ENCODE results near the gene SFT2D1.

Gene SFT2D1

DNA sequence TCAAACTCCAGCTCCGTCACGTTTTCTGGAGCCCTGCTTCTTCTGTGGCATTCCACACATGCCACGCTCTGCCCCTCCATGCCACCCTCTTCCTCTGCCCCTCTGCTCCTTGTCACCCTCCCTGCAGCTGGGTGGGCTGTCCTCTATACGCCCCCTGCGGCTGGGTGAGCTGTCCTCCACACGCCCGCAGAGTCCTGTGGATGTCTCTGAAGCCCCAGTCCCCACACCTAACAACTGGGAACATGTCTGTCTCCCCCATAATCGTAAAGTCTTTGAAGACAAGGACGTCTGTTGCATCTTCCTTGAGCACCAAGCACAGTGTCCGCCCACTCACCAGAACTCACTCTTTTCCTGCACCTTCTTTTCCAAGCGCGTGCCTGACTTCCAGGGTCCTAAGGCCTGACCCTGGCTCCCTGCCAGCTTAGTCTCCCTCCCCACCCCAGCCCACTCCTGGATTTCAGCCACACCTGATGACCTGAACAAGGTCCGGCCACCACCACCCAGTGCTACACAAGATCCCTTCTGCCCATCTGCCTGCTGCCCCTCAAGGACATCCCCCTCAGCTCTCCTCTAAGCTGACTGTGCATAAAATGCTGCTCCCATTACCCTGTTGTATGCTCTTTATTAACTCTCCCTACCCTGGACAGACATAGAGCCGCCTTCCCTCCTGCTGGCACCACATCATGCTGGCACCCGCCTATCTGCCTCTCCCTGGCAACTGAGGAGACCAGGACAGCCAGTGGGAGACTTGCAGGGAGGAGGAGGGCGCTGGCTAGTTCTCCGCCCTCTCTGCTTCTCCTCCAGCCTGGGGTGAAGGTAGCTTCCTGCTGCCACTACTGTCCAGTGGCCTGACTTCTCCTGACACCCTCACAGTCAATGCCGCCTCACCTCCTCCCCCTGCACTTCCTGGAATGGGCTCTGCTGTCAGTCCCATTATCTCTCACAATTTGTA lies 23.4 kb downstream of the SFT2D1 start:
- H3K4me1 ChIP-seq (ENCODE audit: control insufficient read depth in 2 of 2, insufficient read depth in 2 of 2, low read length in 2 of 2), result no peaks in the 10 kb centered on the region
- H3K9me3 ChIP-seq (ENCODE audit: control insufficient read depth in 2 of 2, low read length in 2 of 2), result no peaks in the 10 kb centered on the region
- peaks cover 15 to 21% of the 10 kb centered on the region in 2 donors for H3K36me3 ChIP-seq (ENCODE audit: control insufficient read depth in 2 of 2, insufficient read depth in 2 of 2, low read length in 2 of 2)
- no peak overlapping the region for H3K27ac ChIP-seq (ENCODE audit: low read depth in 2 of 2, low read length in 2 of 2)
- no peaks in the 10 kb centered on the region for H3K27me3 ChIP-seq (ENCODE audit: control insufficient read depth in 2 of 2, insufficient read depth in 2 of 2, low read length in 2 of 2)
- no peak overlapping the region for H3K9ac ChIP-seq (ENCODE audit: low read depth in 1 of 2, low read length in 2 of 2)
- H3K4me3 ChIP-seq (ENCODE audit: low read length in 2 of 2), result no peak overlapping the region

DNA sequence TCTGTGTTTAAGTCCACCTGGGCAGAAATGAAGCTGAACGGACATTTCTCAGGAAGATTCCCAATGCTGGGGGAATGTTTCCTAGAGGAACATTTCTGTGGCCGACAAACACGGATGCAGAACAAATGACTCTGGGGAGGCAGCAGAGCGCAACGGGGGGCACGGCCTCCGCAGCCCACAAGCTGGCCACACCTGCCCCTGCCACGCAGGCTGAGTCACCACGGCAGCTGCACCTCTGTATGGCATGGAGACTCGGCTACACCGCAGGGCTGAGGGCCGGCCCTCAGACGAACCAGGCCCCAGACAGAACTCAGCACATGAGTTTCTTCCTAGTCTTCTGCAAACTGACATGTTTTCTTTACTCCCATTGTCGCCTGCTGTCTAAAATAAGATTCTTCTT lies 24.1 kb downstream of the SFT2D1 start:
- no peak overlapping the region for H3K4me3 ChIP-seq (ENCODE audit: low read length in 2 of 2)
- H3K4me1 ChIP-seq (ENCODE audit: control insufficient read depth in 2 of 2, insufficient read depth in 2 of 2, low read length in 2 of 2), result no peaks in the 10 kb centered on the region
- no peaks in the 10 kb centered on the region for H3K27me3 ChIP-seq (ENCODE audit: control insufficient read depth in 2 of 2, insufficient read depth in 2 of 2, low read length in 2 of 2)
- H3K9me3 ChIP-seq (ENCODE audit: control insufficient read depth in 2 of 2, low read length in 2 of 2), result no peaks in the 10 kb centered on the region
- no peak overlapping the region for H3K9ac ChIP-seq (ENCODE audit: low read depth in 1 of 2, low read length in 2 of 2)
- peaks cover 12 to 17% of the 10 kb centered on the region in 2 donors for H3K36me3 ChIP-seq (ENCODE audit: control insufficient read depth in 2 of 2, insufficient read depth in 2 of 2, low read length in 2 of 2)
- no peak overlapping the region for H3K27ac ChIP-seq (ENCODE audit: low read depth in 2 of 2, low read length in 2 of 2)

DNA sequence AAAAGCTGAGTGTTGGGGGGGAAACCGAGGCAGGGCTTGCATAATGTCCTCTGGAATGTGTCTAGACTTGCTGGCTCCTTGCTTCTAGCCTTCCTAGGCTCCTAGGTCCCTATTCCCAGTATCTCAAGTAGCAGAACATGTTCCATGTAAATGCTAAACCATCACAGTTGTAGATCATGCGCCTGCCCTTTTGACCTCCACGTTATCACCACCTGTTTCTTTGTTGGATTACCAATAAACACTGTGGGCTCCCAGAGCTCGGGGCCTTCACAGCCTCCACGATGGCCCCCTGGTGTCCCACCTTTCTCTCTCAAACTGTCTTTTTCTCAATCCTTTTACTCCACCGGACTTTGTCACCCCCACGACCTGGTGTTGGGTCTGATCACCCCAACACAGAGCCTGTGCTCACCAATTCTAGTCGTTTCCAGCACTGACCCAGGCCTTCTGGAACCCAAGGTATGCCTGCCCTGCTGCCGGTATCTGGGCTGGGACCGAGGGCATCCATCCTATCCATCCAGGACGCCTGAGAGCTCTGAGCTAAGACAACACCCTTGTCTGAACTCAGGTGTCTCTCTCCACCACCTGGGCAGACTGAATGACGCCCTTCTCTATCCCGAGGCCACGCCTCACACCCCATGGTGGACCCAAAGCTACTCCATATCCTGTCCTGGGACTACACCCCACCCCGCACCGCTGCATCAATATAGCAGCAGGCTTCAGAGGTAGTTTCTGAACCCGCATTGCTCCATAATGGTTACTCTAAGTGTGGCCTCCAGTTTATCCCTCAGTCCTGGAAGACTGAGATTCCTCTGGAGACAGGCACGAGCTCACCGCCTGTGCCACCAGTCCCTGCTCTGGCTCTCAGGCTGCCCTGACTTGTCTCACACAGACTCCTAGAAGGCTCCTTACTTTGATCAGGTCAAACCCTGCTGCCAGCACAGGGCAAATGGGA lies 24.8 kb downstream of the SFT2D1 start:
- Histone ChIP-seq H3K27me3 (ENCODE audit: control insufficient read depth in 2 of 2, insufficient read depth in 2 of 2, low read length in 2 of 2) (no peaks in the 10 kb centered on the region), H3K4me3 (ENCODE audit: low read length in 2 of 2) (no peak overlapping the region), H3K9me3 (ENCODE audit: control insufficient read depth in 2 of 2, low read length in 2 of 2) (no peaks in the 10 kb centered on the region), H3K9ac (ENCODE audit: low read depth in 1 of 2, low read length in 2 of 2) (no peak overlapping the region), H3K4me1 (ENCODE audit: control insufficient read depth in 2 of 2, insufficient read depth in 2 of 2, low read length in 2 of 2) (no peaks in the 10 kb centered on the region), H3K27ac (ENCODE audit: low read depth in 2 of 2, low read length in 2 of 2) (no peak overlapping the region), H3K36me3 (ENCODE audit: control insufficient read depth in 2 of 2, insufficient read depth in 2 of 2, low read length in 2 of 2) (peaks cover 7 to 12% of the 10 kb centered on the region in 2 donors)

DNA sequence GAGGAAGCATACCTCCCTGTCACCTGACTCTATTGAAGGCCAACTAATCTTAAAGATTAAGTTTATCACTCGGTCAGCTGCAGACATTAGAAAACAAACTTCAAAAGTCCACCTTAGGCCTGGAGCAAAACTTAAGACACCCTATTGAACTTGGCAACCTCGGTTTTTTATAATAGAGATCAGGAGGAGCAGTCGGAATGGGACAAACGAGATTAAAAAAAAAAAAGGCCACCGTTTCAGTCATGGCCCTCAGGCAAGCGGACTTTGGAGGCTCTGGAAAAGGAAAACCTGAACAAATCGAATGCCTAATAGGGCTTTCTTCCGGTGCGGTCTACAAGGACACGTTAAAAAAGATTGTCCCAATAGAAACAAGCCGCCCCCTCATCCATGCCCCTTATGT lies 26.9 kb downstream of the SFT2D1 start:
- Histone ChIP-seq H3K27me3 (ENCODE audit: control insufficient read depth in 2 of 2, insufficient read depth in 2 of 2, low read length in 2 of 2) (no peaks in the 10 kb centered on the region), H3K9ac (ENCODE audit: low read depth in 1 of 2, low read length in 2 of 2) (no peak overlapping the region), H3K27ac (ENCODE audit: low read depth in 2 of 2, low read length in 2 of 2) (no peak overlapping the region), H3K9me3 (ENCODE audit: control insufficient read depth in 2 of 2, low read length in 2 of 2) (no peaks in the 10 kb centered on the region), H3K36me3 (ENCODE audit: control insufficient read depth in 2 of 2, insufficient read depth in 2 of 2, low read length in 2 of 2) (peaks cover 3 to 5% of the 10 kb centered on the region in 2 donors), H3K4me3 (ENCODE audit: low read length in 2 of 2) (no peak overlapping the region), H3K4me1 (ENCODE audit: control insufficient read depth in 2 of 2, insufficient read depth in 2 of 2, low read length in 2 of 2) (no peaks in the 10 kb centered on the region)

DNA sequence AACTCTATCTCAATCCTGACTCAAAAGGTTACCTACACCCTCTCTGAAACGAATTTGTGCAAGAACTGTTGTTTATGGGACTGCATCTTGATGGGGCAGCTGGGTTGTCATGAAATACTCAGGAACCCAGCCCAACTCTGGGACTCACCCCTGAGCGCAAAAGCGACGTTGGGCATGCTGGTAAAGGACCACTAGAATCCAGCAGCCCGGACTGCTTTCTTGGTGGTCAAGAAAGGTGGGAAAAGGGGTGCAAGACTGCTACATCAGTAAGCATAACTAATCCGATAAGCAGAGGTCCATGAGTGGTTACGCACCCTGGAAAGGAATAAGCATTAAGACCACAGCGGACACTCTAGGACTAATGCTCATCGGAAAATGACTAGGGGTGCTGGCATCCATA lies 27.9 kb downstream of the SFT2D1 start:
- H3K4me1 ChIP-seq (ENCODE audit: control insufficient read depth in 2 of 2, insufficient read depth in 2 of 2, low read length in 2 of 2), result no peaks in the 10 kb centered on the region
- H3K27me3 ChIP-seq (ENCODE audit: control insufficient read depth in 2 of 2, insufficient read depth in 2 of 2, low read length in 2 of 2), result peaks cover under 1 to 8% of the 10 kb centered on the region in 2 donors
- H3K27ac ChIP-seq (ENCODE audit: low read depth in 2 of 2, low read length in 2 of 2), result no peak overlapping the region
- no peaks in the 10 kb centered on the region for H3K9me3 ChIP-seq (ENCODE audit: control insufficient read depth in 2 of 2, low read length in 2 of 2)
- H3K9ac ChIP-seq (ENCODE audit: low read depth in 1 of 2, low read length in 2 of 2), result no peak overlapping the region
- H3K36me3 ChIP-seq (ENCODE audit: control insufficient read depth in 2 of 2, insufficient read depth in 2 of 2, low read length in 2 of 2), result peaks cover 0 to 5% of the 10 kb centered on the region in 2 donors
- H3K4me3 ChIP-seq (ENCODE audit: low read length in 2 of 2), result no peak overlapping the region

DNA sequence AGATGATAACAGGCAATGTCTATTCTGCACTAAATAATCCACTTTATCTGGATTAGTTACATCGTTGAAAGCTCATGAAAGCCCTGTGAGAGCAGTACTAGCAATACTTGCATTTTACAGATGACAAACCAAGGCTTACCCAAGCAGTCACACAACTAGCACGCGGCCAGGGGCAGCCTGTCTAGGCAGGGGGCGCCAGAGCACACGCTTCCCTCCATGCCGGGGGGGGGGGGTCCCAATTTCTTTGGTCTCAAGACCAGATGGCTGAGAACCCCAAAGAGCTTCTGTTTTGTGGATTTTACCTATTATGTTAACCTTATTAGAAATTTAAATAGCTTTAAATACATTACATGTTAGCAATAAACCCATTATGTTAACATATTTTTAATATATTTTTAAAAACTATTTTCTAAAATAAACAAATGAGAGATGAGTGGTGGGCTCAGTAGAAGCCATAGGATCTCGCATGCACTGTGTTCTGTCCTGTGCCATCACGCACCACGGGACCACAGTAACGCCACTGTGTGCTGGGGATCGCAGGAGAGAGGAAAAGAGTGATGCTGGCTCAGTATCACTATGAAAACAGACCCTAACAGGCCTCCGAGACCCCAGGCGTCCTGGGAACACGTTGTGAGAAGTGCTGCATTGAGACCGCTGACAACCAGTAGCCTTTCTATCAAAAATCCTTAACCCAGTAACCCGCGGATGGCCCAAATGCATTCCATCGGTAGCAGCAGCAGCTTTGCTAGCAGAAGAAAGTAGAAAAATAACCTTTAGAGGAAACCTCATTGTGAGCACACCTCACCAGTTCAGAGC lies 28.9 kb downstream of the SFT2D1 start:
- no peaks in the 10 kb centered on the region for H3K9me3 ChIP-seq (ENCODE audit: control insufficient read depth in 2 of 2, low read length in 2 of 2)
- H3K36me3 ChIP-seq (ENCODE audit: control insufficient read depth in 2 of 2, insufficient read depth in 2 of 2, low read length in 2 of 2), result no peaks in the 10 kb centered on the region
- peaks cover 6 to 18% of the 10 kb centered on the region in 2 donors for H3K27me3 ChIP-seq (ENCODE audit: control insufficient read depth in 2 of 2, insufficient read depth in 2 of 2, low read length in 2 of 2)
- H3K4me3 ChIP-seq (ENCODE audit: low read length in 2 of 2), result no peak overlapping the region
- H3K27ac ChIP-seq (ENCODE audit: low read depth in 2 of 2, low read length in 2 of 2), result no peak overlapping the region
- no peak overlapping the region for H3K9ac ChIP-seq (ENCODE audit: low read depth in 1 of 2, low read length in 2 of 2)
- peaks cover 0 to 1% of the 10 kb centered on the region in 2 donors for H3K4me1 ChIP-seq (ENCODE audit: control insufficient read depth in 2 of 2, insufficient read depth in 2 of 2, low read length in 2 of 2)

DNA sequence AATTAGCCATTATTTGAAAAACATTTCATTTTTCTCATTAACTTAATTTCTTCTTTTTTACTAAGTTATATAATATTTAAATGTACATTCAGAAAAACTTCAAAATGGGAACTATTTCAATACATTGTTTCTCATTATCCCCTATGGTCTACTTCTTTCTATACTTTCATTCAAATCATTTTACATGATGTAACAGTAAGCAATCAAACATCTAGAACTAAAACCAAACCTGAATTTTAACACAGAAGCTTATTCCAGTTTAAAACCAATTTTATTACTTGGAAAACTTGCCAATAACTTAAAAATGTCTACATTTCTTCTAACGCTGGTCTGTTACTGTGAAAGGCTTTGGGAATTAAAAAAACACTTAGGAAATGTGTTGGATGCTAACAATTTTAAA lies 29.5 kb downstream of the SFT2D1 start:
- no peak overlapping the region for H3K9ac ChIP-seq (ENCODE audit: low read depth in 1 of 2, low read length in 2 of 2)
- H3K4me1 ChIP-seq (ENCODE audit: control insufficient read depth in 2 of 2, insufficient read depth in 2 of 2, low read length in 2 of 2), result peaks cover 0 to 3% of the 10 kb centered on the region in 2 donors
- peaks cover 8 to 22% of the 10 kb centered on the region in 2 donors for H3K27me3 ChIP-seq (ENCODE audit: control insufficient read depth in 2 of 2, insufficient read depth in 2 of 2, low read length in 2 of 2)
- no peak overlapping the region for H3K27ac ChIP-seq (ENCODE audit: low read depth in 2 of 2, low read length in 2 of 2)
- no peaks in the 10 kb centered on the region for H3K9me3 ChIP-seq (ENCODE audit: control insufficient read depth in 2 of 2, low read length in 2 of 2)
- no peaks in the 10 kb centered on the region for H3K36me3 ChIP-seq (ENCODE audit: control insufficient read depth in 2 of 2, insufficient read depth in 2 of 2, low read length in 2 of 2)
- H3K4me3 ChIP-seq (ENCODE audit: low read length in 2 of 2), result no peak overlapping the region

DNA sequence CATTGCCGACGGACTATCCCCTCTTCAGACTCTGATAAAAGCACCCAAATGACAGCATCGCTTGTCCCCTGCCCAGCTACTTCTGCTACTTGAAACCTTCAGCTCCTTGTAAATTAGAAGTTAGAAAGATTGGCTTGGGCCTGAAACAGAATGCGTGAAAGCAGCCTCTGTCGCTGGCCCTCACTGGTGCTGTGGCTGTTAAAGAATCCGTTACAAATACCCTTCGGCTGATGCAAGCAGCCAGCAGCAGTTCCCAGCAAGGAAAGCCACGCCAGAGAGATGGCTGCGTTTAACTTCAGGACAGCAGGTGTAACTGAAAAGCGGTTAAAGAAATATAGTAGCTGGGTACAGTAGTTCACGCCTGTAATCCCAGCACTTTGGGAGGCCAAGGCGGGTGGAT lies 31.7 kb downstream of the SFT2D1 start:
- Histone ChIP-seq H3K27ac (ENCODE audit: low read depth in 2 of 2, low read length in 2 of 2) (no peak overlapping the region), H3K9ac (ENCODE audit: low read depth in 1 of 2, low read length in 2 of 2) (no peak overlapping the region), H3K4me1 (ENCODE audit: control insufficient read depth in 2 of 2, insufficient read depth in 2 of 2, low read length in 2 of 2) (peaks cover 3% of the 10 kb centered on the region in 2 donors)

DNA sequence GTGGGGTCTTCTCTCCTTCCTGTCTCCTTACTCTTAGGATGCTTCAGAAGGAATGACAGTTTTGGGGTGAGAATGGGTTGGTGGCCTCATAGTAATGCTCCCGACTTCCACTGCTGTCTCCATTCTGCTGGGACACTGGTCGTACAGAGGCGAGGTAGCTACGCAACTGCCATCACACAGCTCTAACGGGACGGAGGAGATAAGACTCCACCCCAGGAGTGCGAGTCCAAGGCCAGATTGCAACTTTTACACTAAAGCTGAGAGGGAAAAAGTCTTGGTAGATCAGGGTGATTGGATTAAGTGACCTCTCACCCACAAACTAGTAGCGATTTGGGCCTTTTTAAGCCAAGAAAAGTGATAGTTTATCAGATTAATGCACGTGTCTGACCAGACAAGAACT lies 32.4 kb downstream of the SFT2D1 start:
- H3K27me3 ChIP-seq (ENCODE audit: control insufficient read depth in 2 of 2, insufficient read depth in 2 of 2, low read length in 2 of 2), result peaks cover 21 to 46% of the 10 kb centered on the region in 2 donors

More for the DNA sequence above, 31.7 kb downstream of the SFT2D1 start:
- Histone ChIP-seq H3K4me3 (ENCODE audit: low read length in 2 of 2) (no peak overlapping the region), H3K9me3 (ENCODE audit: control insufficient read depth in 2 of 2, low read length in 2 of 2) (no peaks in the 10 kb centered on the region), H3K27me3 (ENCODE audit: control insufficient read depth in 2 of 2, insufficient read depth in 2 of 2, low read length in 2 of 2) (peaks cover 18 to 39% of the 10 kb centered on the region in 2 donors), H3K36me3 (ENCODE audit: control insufficient read depth in 2 of 2, insufficient read depth in 2 of 2, low read length in 2 of 2) (no peaks in the 10 kb centered on the region)

More for the DNA sequence above, 32.4 kb downstream of the SFT2D1 start:
- no peaks in the 10 kb centered on the region for H3K9me3 ChIP-seq (ENCODE audit: control insufficient read depth in 2 of 2, low read length in 2 of 2)
- no peak overlapping the region for H3K27ac ChIP-seq (ENCODE audit: low read depth in 2 of 2, low read length in 2 of 2)
- peaks cover 3% of the 10 kb centered on the region in 2 donors for H3K4me1 ChIP-seq (ENCODE audit: control insufficient read depth in 2 of 2, insufficient read depth in 2 of 2, low read length in 2 of 2)
- no peak overlapping the region for H3K9ac ChIP-seq (ENCODE audit: low read depth in 1 of 2, low read length in 2 of 2)
- H3K36me3 ChIP-seq (ENCODE audit: control insufficient read depth in 2 of 2, insufficient read depth in 2 of 2, low read length in 2 of 2), result no peaks in the 10 kb centered on the region
- H3K4me3 ChIP-seq (ENCODE audit: low read length in 2 of 2), result no peak overlapping the region

Data from mucosa of rectum (tissue), 2 donors.